Effector CD4-positive, alpha-beta T cell (primary cell): ENCODE measurements around the gene RASAL2. TPM values are rescaled to one million over a fixed set of nuclear protein-coding genes. Genes with fewer than 3 reads are reported as not detected.

Source experiments
- DNase-seq: peaks from one replicate; pipeline ENCODE4 v3.0.0-alpha.2; 2020
- total RNA-seq: gene quantifications from one replicate; lab custom pipeline; 2026; lab: John Stamatoyannopoulos, UW

RASAL2 gene
- total RNA-seq: not detected

GRCh38 chr1:178093951-178094738 is at the start of gene RASAL2:
Gene RASAL2, plus strand, starts transcription at chr1:178094104. Its CDS starts 389 bp downstream, at chr1:178094493.
- DNase-seq: no peak

- no peak for DNase-seq
Observed at GRCh38 chr1:178046591-178047270, 47.2 kb upstream of the RASAL2 start.

- DNase-seq: no peak
Observed at GRCh38 chr1:178047403-178048093, 46.4 kb upstream of the RASAL2 start.

- DNase-seq: no peak
Observed at GRCh38 chr1:178048426-178048825, 45.5 kb upstream of the RASAL2 start.

- DNase-seq: no peak
Observed at GRCh38 chr1:178048883-178049282, 45.0 kb upstream of the RASAL2 start.

- DNase-seq: no peak
Observed at GRCh38 chr1:178050084-178050483, 43.8 kb upstream of the RASAL2 start.

- no peak for DNase-seq
Observed at GRCh38 chr1:178051071-178051470, 42.8 kb upstream of the RASAL2 start.

GRCh38 chr1:178052650-178053461 is 41.0 kb upstream of the RASAL2 start:
- no peak for DNase-seq

GRCh38 chr1:178055093-178055492 is 38.8 kb upstream of the RASAL2 start:
- no peak for DNase-seq

GRCh38 chr1:178055779-178056471 is 38.0 kb upstream of the RASAL2 start:
- DNase-seq: no peak

GRCh38 chr1:178057141-178057765 is 36.7 kb upstream of the RASAL2 start:
- no peak for DNase-seq

GRCh38 chr1:178057912-178058534 is 35.9 kb upstream of the RASAL2 start:
- no peak for DNase-seq

- no peak for DNase-seq
Observed at GRCh38 chr1:178060789-178061556, 32.9 kb upstream of the RASAL2 start.

- no peak for DNase-seq
Observed at GRCh38 chr1:178061620-178062019, 32.3 kb upstream of the RASAL2 start.

- DNase-seq: no peak
Observed at GRCh38 chr1:178064191-178064821, 29.6 kb upstream of the RASAL2 start.

- DNase-seq: no peak
Observed at GRCh38 chr1:178065250-178065649, 28.7 kb upstream of the RASAL2 start.

GRCh38 chr1:178066296-178066907 is 27.5 kb upstream of the RASAL2 start:
- no peak for DNase-seq

- no peak for DNase-seq
Observed at GRCh38 chr1:178066908-178067614, 26.8 kb upstream of the RASAL2 start.

- no peak for DNase-seq
Observed at GRCh38 chr1:178071811-178072210, 22.1 kb upstream of the RASAL2 start.
